H1 (cell line): Measurements from ENCODE around the gene ELF4. TPM values are rescaled to one million over a fixed set of nuclear protein-coding genes. Genes with fewer than 3 reads are reported as not detected.
A peak's percentile ranks its signal among the peaks of the same experiment; 100 is the strongest.

Source experiments
- JUND ChIP-seq: IDR thresholded peaks from 2 replicates; pipeline ENCODE4 v1.6.1; 2011; ENCODE audit warnings: mild to moderate bottlenecking, improper control_type of control experiment, low read length
- POLR2A ChIP-seq, 2 experiments: IDR thresholded peaks; 1 replicate in 1 of 2; 2 replicates in 1 of 2; pipeline ENCODE4 v1.6.1; 2011; ENCODE audit warnings: low read depth in 2 of 2, low read length in 2 of 2, mild to moderate bottlenecking in 2 of 2; ENCODE audit errors: control extremely low read depth in 1 of 2
- SUZ12 ChIP-seq: fragments of 200-600 bp; sonication (generic); IDR thresholded peaks from 2 replicates; pipeline ENCODE4 v1.6.1; 2012; ENCODE audit warnings: mild to moderate bottlenecking, inconsistent platforms, low read length, moderate library complexity, mixed read lengths
- polyA plus RNA-seq, 7 experiments: library from polyadenylated mRNA; depleted of rRNA in 3 of 7; stranded (reverse) in 5 of 7; unstranded in 2 of 7; fragments of >200 nt in 5 of 7; fragments of 200-250 nt in 2 of 7; gene quantifications; 1 replicate in 5 of 7; 2 replicates in 1 of 7; 4 replicates in 1 of 7; pipeline versions ENCODE4 v1.2.1 to v1.2.3, GENCODE V29; 2011 to 2013; ENCODE audit warnings: missing spikeins in 2 of 7, mixed read lengths in 2 of 7
- total RNA-seq: library from RNA; stranded (reverse); fragmentation: NEBNext Ultra II Directional; extraction: Animal tissue kit (Norgen Biotek cat#: 25700); gene quantifications from 2 replicates; pipeline ENCODE4 v1.2.1, GENCODE V29; 2021

The ELF4 gene
- total and polyA plus RNA-seq, 2 of the 8 experiments (the other 6 are each of a cell fraction or from before 2014, with no cell fraction given), result 1.8 to 2.0 TPM

- TF ChIP-seq JUND, result 0 out of 2 replicates have a peak, but pooled peaks have one; percentile 11
- TF ChIP-seq SUZ12, result no peak
- TF ChIP-seq POLR2A (IDR thresholded peaks at IDR 0.05; ENCODE audit: control extremely low read depth in 1 of 2, low read depth in 2 of 2, low read length in 2 of 2), result no peak
These were observed 10.0 kb upstream of the ELF4 start (continued) for GRCh38 chrX:130120321-130120731.
